Measurements from ENCODE around the gene KCNT2. TPM values are rescaled to one million over a fixed set of nuclear protein-coding genes. Genes with fewer than 3 reads are reported as not detected.
"Not testable (repeated sequence)": the region's sequence is repeated elsewhere in the genome, so short reads cannot be mapped to it uniquely, and the experiment has no call there.

The KCNT2 gene
- total and polyA plus RNA-seq, 4 donors = 1.7 to 11.2 (median 6.8) TPM

GRCh38 chr1:196271212-196271947, 336.9 kb downstream of the KCNT2 start:
- no peaks in the 10 kb centered on the region for H3K9me3 ChIP-seq (ENCODE audit: control insufficient read depth in 4 of 4, low read length in 3 of 4)
- H3K9ac ChIP-seq (ENCODE audit: low read depth in 1 of 2, low read length in 2 of 2) = no peak overlapping the region
- H3K27ac ChIP-seq (ENCODE audit: low read depth in 1 of 2, low read length in 2 of 2) = no peak overlapping the region
- peaks cover 0 to 14% (median 2%) of the 10 kb centered on the region in 4 donors for H3K36me3 ChIP-seq (ENCODE audit: control insufficient read depth in 4 of 4, insufficient read depth in 3 of 4, low read depth in 1 of 4, low read length in 3 of 4)
- TF ChIP-seq ZBTB33 (IDR thresholded peaks at IDR 0.05) = no peak
- DNase-seq (ENCODE audit: low spot score) = no peak
- no peaks in the 10 kb centered on the region for H3K4me1 ChIP-seq (ENCODE audit: control insufficient read depth in 4 of 4, insufficient read depth in 4 of 4, low read length in 3 of 4)
- 84% methylated on average over 6 of the region's 6 CpGs for WGBS
- H3K4me3 ChIP-seq (ENCODE audit: low read depth in 1 of 3, low read length in 3 of 3) = no peak overlapping the region
- no peaks in the 10 kb centered on the region for H3K27me3 ChIP-seq (ENCODE audit: control insufficient read depth in 4 of 4, insufficient read depth in 4 of 4, low read length in 3 of 4)

- H3K4me3 ChIP-seq (ENCODE audit: low read depth in 1 of 3, low read length in 3 of 3); H3K9me3 ChIP-seq (ENCODE audit: control insufficient read depth in 4 of 4, low read length in 3 of 4); H3K27me3 ChIP-seq (ENCODE audit: control insufficient read depth in 4 of 4, insufficient read depth in 4 of 4, low read length in 3 of 4); DNase-seq (ENCODE audit: low spot score); H3K36me3 ChIP-seq (ENCODE audit: control insufficient read depth in 4 of 4, insufficient read depth in 3 of 4, low read depth in 1 of 4, low read length in 3 of 4); H3K9ac ChIP-seq (ENCODE audit: low read depth in 1 of 2, low read length in 2 of 2); H3K27ac ChIP-seq (ENCODE audit: low read depth in 1 of 2, low read length in 2 of 2); H3K4me1 ChIP-seq (ENCODE audit: control insufficient read depth in 4 of 4, insufficient read depth in 4 of 4, low read length in 3 of 4): not testable (repeated sequence)
- WGBS = 94% methylated on average over 4 of the region's 4 CpGs
Observed at GRCh38 chr1:196263086-196263485, 345.2 kb downstream of the KCNT2 start.

- Histone ChIP-seq H3K4me3 (ENCODE audit: low read depth in 1 of 3, low read length in 3 of 3) (no peak overlapping the region), H3K9ac (ENCODE audit: low read depth in 1 of 2, low read length in 2 of 2) (no peak overlapping the region), H3K9me3 (ENCODE audit: control insufficient read depth in 4 of 4, low read length in 3 of 4) (no peaks in the 10 kb centered on the region), H3K36me3 (ENCODE audit: control insufficient read depth in 4 of 4, insufficient read depth in 3 of 4, low read depth in 1 of 4, low read length in 3 of 4) (peaks cover 0 to 2% (median 0%) of the 10 kb centered on the region in 4 donors), H3K27me3 (ENCODE audit: control insufficient read depth in 4 of 4, insufficient read depth in 4 of 4, low read length in 3 of 4) (no peaks in the 10 kb centered on the region), H3K27ac (ENCODE audit: low read depth in 1 of 2, low read length in 2 of 2) (no peak overlapping the region), H3K4me1 (ENCODE audit: control insufficient read depth in 4 of 4, insufficient read depth in 4 of 4, low read length in 3 of 4) (no peaks in the 10 kb centered on the region)
- no peak for DNase-seq (ENCODE audit: low spot score)
- TF ChIP-seq RXRA (IDR thresholded peaks at IDR 0.05) = no peak
- TF ChIP-seq HNF4A (conservative IDR thresholded peaks at IDR 0.05) = no peak
- no peak for TF ChIP-seq SP1 (IDR thresholded peaks at IDR 0.05)
- no peak for TF ChIP-seq TAF1 (conservative IDR thresholded peaks at IDR 0.05)
- TF ChIP-seq ZBTB33 (IDR thresholded peaks at IDR 0.05) = no peak
- no peak for TF ChIP-seq GABPA (IDR thresholded peaks at IDR 0.05 in 1 of 2, conservative IDR thresholded peaks at IDR 0.05 in 1 of 2)
- no peak for TF ChIP-seq EGR1 (IDR thresholded peaks at IDR 0.05; ENCODE audit: low read depth in 2 of 2)
- no peak for TF ChIP-seq ATF3 (IDR thresholded peaks at IDR 0.05)
- no peak for TF ChIP-seq FOXA1 (IDR thresholded peaks at IDR 0.05)
- no peak for TF ChIP-seq NR2F2 (IDR thresholded peaks at IDR 0.05)
- TF ChIP-seq RAD21 (IDR thresholded peaks at IDR 0.05) = no peak
- TF ChIP-seq MAX (IDR thresholded peaks at IDR 0.05) = no peak
- no peak for TF ChIP-seq REST (IDR thresholded peaks at IDR 0.05)
- no peak for TF ChIP-seq FOXA2 (IDR thresholded peaks at IDR 0.05)
- TF ChIP-seq HNF4G (IDR thresholded peaks at IDR 0.05) = no peak
- no peak for TF ChIP-seq YY1 (IDR thresholded peaks at IDR 0.05)
- no peak for TF ChIP-seq CTCF (IDR thresholded peaks at IDR 0.05; ENCODE audit: low read depth, low read length, missing input control)
- no peak for TF ChIP-seq JUND (IDR thresholded peaks at IDR 0.05)
Observed at GRCh38 chr1:196260270-196260669, 348.0 kb downstream of the KCNT2 start.

Data from liver (tissue), 9 donors.